Activated CD4-positive, alpha-beta memory T cell treated with anti-CD3 and anti-CD28 coated beads for 36 hours (primary cell): ENCODE measurements around the gene TDRD15. TPM values are rescaled to one million over a fixed set of nuclear protein-coding genes. Genes with fewer than 3 reads are reported as not detected.
"Not testable (repeated sequence)": the region's sequence is repeated elsewhere in the genome, so short reads cannot be mapped to it uniquely, and the experiment has no call there.

Experiments used
- CTCF ChIA-PET: fragments of 350-600 bp; sonication (Branson Sonifier 250); formaldehyde crosslinking; loops from one replicate; lab custom pipeline; 2021; ENCODE audit warnings: antibody characterized with exemption, inconsistent platforms; lab: Charles Lee
- POLR2A ChIA-PET: fragments of 350-600 bp; sonication (Branson Sonifier 250); formaldehyde crosslinking; loops from one replicate; lab custom pipeline; 2021; ENCODE audit warnings: antibody characterized with exemption; lab: Charles Lee
- DNase-seq: peaks from one replicate; pipeline ENCODE4 v3.0.0-alpha.2; 2020
- H3K27ac Mint-ChIP-seq: one replicate; pipeline ENCODE4 v1.8.0; 2021; ENCODE audit warnings: mixed read lengths
- H3K27me3 Mint-ChIP-seq: one replicate; pipeline ENCODE4 v1.8.0; 2021; ENCODE audit warnings: mixed read lengths
- H3K36me3 Mint-ChIP-seq: one replicate; pipeline ENCODE4 v1.8.0; 2021; ENCODE audit warnings: mixed read lengths
- H3K4me1 Mint-ChIP-seq: one replicate; pipeline ENCODE4 v1.8.0; 2021; ENCODE audit warnings: low read depth, mixed read lengths
- H3K4me3 Mint-ChIP-seq: one replicate; pipeline ENCODE4 v1.8.0; 2021; ENCODE audit warnings: mild to moderate bottlenecking, mixed read lengths
- H3K9me3 Mint-ChIP-seq: one replicate; pipeline ENCODE4 v1.8.0; 2021; ENCODE audit warnings: mixed read lengths
- intact Hi-C: fragments of 100-400 bp; cut with micrococcal nuclease; formaldehyde crosslinking; loops from one replicate; pipeline ENCODE4 v1.15.1; 2023
- total RNA-seq, 2 experiments: library from RNA; stranded (reverse); gene quantifications; one replicate each; pipeline ENCODE4 v1.2.3, GENCODE V29; 2021

Gene TDRD15
- total RNA-seq, 2 experiments from 2014 or later = 0.02 TPM; not detected in 1

DNA sequence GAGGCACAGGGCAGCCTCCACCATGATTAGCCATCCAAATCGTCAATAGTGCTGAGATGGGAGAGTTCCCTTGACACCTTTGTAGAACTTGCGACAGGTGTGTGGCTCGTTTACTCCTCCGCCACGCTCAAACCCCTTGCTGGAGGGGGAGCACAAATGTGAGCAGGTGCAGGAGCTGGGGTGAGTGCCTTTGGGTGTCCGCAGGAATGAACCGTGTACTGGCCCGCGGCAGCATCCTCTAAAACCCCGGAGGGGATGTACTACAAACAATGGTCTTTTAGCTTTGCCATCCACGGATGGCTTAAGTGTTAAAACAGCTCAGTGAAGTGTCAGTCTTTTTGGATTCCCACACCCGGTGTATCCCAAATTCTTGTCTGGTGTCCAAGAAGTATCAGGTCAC is 21.4 kb upstream of the TDRD15 start:
- Mint-ChIP-seq H3K27ac (no peak overlapping the region), H3K4me1 (no peaks in the 10 kb centered on the region), H3K27me3 (peaks cover 2% of the 10 kb centered on the region)

DNA sequence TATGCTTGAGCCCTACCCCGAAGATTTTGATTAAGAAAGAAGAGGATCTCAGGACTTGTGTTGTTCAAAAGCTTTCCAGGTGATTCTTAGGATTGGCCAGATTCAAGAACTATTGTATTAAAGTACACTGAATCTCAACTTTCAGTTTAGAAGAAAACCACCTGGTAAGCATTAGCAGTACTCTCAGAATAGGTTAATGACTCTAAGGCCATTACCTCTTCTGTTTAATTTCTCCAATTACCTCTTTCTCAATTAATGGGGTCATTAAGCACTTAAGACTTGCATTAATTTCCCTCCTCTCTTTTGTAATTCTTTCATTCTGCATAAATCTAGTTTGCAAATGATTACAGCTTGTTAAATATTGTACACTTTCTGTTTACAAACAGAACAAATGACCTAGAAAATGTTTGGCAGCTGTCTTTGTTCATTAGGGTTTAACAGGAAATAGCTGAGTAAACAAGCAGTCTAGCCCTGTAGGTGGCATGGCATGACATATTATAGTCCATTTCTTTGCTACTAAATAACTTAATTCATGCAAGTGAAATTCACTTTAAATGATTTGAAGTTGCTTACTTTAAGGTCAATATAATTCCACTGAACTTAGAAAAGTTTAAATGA is 20.4 kb upstream of the TDRD15 start:
- no peak for DNase-seq
- ChIA-PET POLR2A (no interaction called here), CTCF (no interaction called here)
- no peaks in the 10 kb centered on the region for H3K36me3 Mint-ChIP-seq
- H3K9me3 Mint-ChIP-seq = no peaks in the 10 kb centered on the region
- no peak overlapping the region for H3K27ac Mint-ChIP-seq
- H3K27me3 Mint-ChIP-seq = peaks cover 2% of the 10 kb centered on the region
- intact Hi-C loops = no loop called here
- no peaks in the 10 kb centered on the region for H3K4me1 Mint-ChIP-seq
- H3K4me3 Mint-ChIP-seq = no peak overlapping the region

More for the DNA sequence above, 21.4 kb upstream of the TDRD15 start:
- no peak for DNase-seq
- Mint-ChIP-seq H3K9me3 (no peaks in the 10 kb centered on the region), H3K4me3 (no peak overlapping the region), H3K36me3 (no peaks in the 10 kb centered on the region)
- ChIA-PET POLR2A (no interaction called here), CTCF (no interaction called here)
- intact Hi-C loops = no loop called here

DNA sequence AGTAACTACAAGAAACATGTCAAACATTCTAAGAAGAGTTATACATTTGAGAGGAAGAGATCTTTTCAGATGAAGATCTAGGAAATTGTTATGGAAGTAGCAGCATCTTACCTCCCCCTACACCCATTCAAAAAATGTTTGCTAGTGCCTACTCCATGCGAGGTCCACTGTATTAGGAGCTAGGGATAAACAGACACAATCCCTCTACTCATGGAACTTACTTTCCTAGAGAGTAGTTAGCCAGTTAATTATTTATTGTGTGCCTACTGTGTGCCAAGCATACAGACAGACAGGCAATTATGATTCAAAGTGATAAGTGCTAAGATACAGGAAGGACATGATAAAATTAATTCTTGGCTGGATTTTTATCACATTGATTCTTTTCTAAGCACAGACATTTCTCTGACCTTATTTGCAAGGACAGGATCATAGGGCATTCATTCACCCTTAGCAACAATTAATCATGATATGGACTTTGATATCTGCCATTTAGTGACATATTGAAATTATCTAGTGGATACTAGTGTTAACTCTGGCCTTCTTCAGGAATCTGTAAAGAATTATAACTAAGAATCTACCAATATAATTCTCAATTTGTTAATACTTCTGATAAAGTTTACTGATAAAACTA is 19.6 kb upstream of the TDRD15 start:
- intact Hi-C loops = no loop called here
- H3K4me1 Mint-ChIP-seq = no peaks in the 10 kb centered on the region
- H3K9me3 Mint-ChIP-seq = no peaks in the 10 kb centered on the region
- no peak for DNase-seq
- H3K27me3 Mint-ChIP-seq = peaks cover 2% of the 10 kb centered on the region
- no peaks in the 10 kb centered on the region for H3K36me3 Mint-ChIP-seq
- ChIA-PET CTCF (no interaction called here), POLR2A (no interaction called here)
- H3K27ac Mint-ChIP-seq = no peak overlapping the region
- H3K4me3 Mint-ChIP-seq = no peak overlapping the region

DNA sequence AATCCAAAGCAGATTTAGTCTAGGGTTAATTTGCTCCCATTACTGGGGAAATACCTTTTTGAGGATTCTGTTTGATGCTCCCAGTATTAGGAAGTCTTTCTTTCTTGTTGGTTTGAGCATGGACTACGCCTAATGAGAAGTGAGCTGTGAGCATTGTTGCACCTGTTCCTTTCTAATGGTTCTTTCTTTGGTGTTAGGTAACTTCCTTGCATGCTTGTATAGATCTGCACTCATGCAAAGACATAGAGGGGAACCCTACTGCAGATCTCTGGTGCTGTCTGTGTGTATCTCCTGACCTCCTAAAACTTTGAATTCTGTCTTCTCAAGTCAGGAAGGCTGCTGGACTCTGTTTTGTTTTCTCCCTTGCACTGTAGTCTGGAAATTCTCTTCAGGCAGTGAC is 12.8 kb upstream of the TDRD15 start:
- Mint-ChIP-seq H3K27me3 (peaks cover 6% of the 10 kb centered on the region), H3K9me3 (no peaks in the 10 kb centered on the region), H3K27ac (no peak overlapping the region), H3K4me1 (no peaks in the 10 kb centered on the region), H3K36me3 (no peaks in the 10 kb centered on the region), H3K4me3 (no peak overlapping the region)
- no peak for DNase-seq
- intact Hi-C loops = no loop called here
- ChIA-PET POLR2A (no interaction called here), CTCF (no interaction called here)

DNA sequence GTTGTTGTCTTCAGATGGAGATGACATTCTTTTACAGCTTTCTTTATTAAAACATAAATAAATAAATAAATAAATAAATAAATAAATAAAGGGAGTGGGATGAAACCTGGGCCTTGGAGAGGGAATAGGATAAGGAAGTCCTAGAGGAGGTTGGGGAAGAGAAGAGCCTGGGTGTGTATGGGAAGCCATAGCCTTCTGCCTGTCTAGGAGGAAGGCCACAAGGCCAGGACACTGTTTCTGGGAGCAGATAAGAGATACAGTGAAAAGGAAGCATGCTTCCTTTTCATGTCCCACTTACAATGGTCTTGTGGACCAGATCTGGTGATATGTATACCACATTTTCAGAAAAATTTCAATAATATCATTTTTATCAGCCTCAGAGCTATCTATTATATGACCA is 6.1 kb upstream of the TDRD15 start:
- ChIA-PET POLR2A (no interaction called here), CTCF (interaction anchor here (0.7 to 1.9 kb wide), 3 partner anchors 8 to 457 kb away, joined by 3 to 12 read pairs (median 4); partner anchors contain the start of gene APOB)
- Mint-ChIP-seq H3K27me3 (peaks cover 7% of the 10 kb centered on the region), H3K36me3 (no peaks in the 10 kb centered on the region), H3K4me3 (no peak overlapping the region), H3K9me3 (no peaks in the 10 kb centered on the region), H3K27ac (no peak overlapping the region), H3K4me1 (no peaks in the 10 kb centered on the region)
- DNase-seq = no peak
- intact Hi-C loops = loop anchor here (1.0 kb wide), 2 partner anchors 74 to 456 kb away; no protein-coding TSS in a partner anchor

DNA sequence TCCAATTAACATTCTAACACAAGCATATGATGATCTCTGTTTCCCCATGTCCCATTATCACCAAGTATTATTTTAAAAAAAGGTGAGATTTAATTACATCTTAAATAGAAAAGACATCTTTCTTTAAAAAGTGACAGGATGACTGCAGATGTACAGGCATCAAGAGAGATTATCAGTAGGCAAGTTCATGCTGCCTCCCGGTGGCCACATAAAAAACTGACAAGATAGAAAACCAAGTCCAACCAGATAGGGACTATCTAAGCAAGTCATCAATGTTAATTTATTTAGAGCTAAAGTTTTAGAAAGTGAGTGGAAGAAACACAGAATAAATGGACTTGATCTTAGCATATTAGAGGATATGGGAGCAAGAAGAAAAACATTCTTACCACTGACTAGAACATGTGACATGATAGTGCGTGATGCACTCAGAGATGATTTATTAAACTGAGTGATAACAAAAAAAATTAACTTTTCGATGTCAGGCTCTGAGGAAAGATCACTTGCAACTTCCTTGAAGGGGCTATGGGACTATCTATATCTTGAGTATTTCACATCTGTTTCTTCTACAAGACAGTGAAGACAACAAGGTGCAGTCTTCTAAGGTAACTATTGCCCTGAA is 5.4 kb upstream of the TDRD15 start:
- Mint-ChIP-seq H3K36me3 (no peaks in the 10 kb centered on the region), H3K4me3 (no peak overlapping the region), H3K27me3 (peaks cover 6% of the 10 kb centered on the region), H3K9me3 (no peaks in the 10 kb centered on the region), H3K4me1 (no peaks in the 10 kb centered on the region), H3K27ac (no peak overlapping the region)
- DNase-seq = peak; percentile 19
- POLR2A ChIA-PET = no interaction called here
- CTCF ChIA-PET = interaction anchor here (0.5 to 1.9 kb wide), 4 partner anchors 8 to 457 kb away, joined by 3 to 12 read pairs (median 4); partner anchors contain the start of gene APOB
- intact Hi-C loops = loop anchor here (1.0 kb wide), 2 partner anchors 75 to 457 kb away; no protein-coding TSS in a partner anchor

DNA sequence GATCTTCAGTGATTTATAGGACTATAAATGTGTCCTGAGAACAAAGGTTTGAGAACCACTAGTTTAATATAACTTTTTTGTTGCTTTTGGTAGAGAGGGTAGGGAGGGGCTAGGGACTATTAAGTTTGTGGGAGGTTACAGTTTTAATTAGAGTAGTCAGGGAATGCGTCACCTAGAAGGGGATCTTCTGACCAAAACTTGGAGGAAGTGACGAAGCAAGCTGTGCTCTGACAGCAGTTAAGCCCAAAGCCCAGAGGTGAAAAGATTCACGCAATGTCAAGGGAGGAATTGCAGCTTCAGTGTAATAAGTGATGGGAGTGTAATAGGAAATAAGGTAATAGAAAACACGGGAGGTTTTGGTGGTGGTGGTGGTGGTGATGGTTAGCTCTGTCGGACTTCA is 8.1 kb downstream of the TDRD15 start:
- DNase-seq = no peak
- Mint-ChIP-seq H3K27me3 (peaks cover 2% of the 10 kb centered on the region), H3K9me3 (no peaks in the 10 kb centered on the region), H3K4me1 (no peaks in the 10 kb centered on the region), H3K4me3 (no peak overlapping the region), H3K27ac (no peak overlapping the region), H3K36me3 (no peaks in the 10 kb centered on the region)
- intact Hi-C loops = no loop called here
- CTCF ChIA-PET = no interaction called here
- POLR2A ChIA-PET = no interaction called here

DNA sequence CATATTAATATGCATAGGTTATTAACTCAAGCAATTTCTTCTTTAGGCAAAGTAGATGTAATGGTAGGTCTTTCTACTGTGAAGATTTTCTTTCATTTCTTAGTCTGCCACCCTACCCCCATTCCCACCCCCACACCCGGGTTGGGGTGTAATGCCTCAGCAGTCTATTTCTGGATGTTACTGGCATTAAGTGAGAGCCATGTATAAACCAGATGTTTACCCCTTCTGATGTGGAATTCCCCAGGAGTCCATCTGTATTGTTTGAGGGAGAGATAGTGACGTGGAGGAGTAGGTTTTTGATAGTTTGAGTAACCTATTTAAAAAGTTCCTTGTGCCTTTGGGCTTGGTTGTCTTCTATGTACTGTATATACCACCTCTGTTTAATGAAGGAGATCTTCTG is 11.8 kb downstream of the TDRD15 start:
- DNase-seq = no peak
- ChIA-PET CTCF (no interaction called here), POLR2A (no interaction called here)
- no peaks in the 10 kb centered on the region for H3K9me3 Mint-ChIP-seq
- H3K27me3 Mint-ChIP-seq = peaks cover 4% of the 10 kb centered on the region
- H3K4me3 Mint-ChIP-seq = no peak overlapping the region
- no peaks in the 10 kb centered on the region for H3K36me3 Mint-ChIP-seq
- H3K4me1 Mint-ChIP-seq = no peaks in the 10 kb centered on the region
- no peak overlapping the region for H3K27ac Mint-ChIP-seq
- intact Hi-C loops = no loop called here

DNA sequence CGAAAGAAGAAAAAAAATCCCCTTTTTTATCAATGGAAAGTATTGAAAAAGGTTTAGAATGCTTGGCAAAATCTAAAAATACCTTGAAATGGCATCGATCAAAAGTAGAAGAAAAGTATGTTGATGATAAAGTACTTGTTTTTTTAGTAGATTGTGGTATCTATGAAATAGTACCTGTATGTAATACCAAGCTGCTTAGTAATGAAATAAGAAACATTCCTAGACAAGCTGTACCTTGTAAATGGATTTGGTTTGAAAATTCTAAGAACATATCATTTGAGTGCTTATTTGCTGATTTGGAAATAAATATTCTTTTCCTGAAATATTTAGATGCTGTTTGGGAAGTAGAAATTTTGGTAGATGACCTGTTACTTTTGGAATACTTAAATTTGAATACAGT is 18.4 kb downstream of the TDRD15 start:
- no peaks in the 10 kb centered on the region for H3K36me3 Mint-ChIP-seq
- intact Hi-C loops = no loop called here
- no peak overlapping the region for H3K27ac Mint-ChIP-seq
- peaks cover 2% of the 10 kb centered on the region for H3K27me3 Mint-ChIP-seq
- CTCF ChIA-PET = no interaction called here
- no peaks in the 10 kb centered on the region for H3K9me3 Mint-ChIP-seq
- no peaks in the 10 kb centered on the region for H3K4me1 Mint-ChIP-seq
- H3K4me3 Mint-ChIP-seq = no peak overlapping the region
- POLR2A ChIA-PET = no interaction called here
- no peak for DNase-seq

DNA sequence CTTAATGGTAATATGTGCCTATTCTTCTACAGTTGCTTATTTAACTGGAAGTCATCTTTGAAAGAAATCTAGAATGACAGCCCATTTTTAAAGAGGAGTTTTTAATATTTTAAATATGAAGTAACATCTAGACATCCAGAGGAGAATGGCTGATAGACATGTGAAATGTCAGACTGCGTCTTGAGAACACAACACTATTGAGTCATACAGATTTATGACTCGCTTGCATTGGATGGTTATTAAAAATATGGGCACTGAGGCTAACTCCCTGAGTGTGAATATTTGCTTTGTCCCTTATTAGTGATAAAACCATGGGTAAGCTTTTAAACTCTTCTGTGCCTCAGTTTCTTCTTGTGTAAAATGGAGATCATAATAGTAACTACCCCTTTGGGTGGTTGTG is 22.9 kb downstream of the TDRD15 start:
- POLR2A ChIA-PET = no interaction called here
- H3K36me3 Mint-ChIP-seq = no peaks in the 10 kb centered on the region
- CTCF ChIA-PET = no interaction called here
- H3K4me1 Mint-ChIP-seq = no peaks in the 10 kb centered on the region
- intact Hi-C loops = no loop called here
- no peak overlapping the region for H3K4me3 Mint-ChIP-seq
- no peaks in the 10 kb centered on the region for H3K27me3 Mint-ChIP-seq
- DNase-seq = no peak
- H3K27ac Mint-ChIP-seq = no peak overlapping the region
- H3K9me3 Mint-ChIP-seq = no peaks in the 10 kb centered on the region

DNA sequence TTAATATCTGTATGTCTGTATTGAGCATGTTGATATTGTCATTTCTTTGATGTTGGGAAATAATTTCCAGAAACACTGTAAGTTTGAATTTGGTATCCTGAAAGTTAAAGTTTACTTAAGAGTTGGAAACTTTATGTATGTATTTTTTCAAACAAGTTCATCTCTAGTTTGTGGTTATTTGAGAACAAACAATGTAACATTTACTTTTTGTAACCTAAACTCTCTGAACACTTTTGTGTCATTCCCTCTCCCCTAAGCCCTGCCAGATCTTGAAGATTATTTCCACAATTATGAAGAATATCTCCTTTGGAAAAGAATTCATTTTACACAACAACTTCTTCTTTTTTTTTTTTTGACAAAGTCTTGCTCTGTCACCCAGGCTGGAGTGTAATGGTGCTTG is 24.9 kb downstream of the TDRD15 start:
- Mint-ChIP-seq H3K27me3 (no peaks in the 10 kb centered on the region), H3K36me3 (no peaks in the 10 kb centered on the region), H3K4me1 (no peaks in the 10 kb centered on the region), H3K9me3 (no peaks in the 10 kb centered on the region), H3K4me3 (no peak overlapping the region), H3K27ac (no peak overlapping the region)
- intact Hi-C loops = no loop called here
- ChIA-PET POLR2A (no interaction called here), CTCF (no interaction called here)
- DNase-seq = no peak

DNA sequence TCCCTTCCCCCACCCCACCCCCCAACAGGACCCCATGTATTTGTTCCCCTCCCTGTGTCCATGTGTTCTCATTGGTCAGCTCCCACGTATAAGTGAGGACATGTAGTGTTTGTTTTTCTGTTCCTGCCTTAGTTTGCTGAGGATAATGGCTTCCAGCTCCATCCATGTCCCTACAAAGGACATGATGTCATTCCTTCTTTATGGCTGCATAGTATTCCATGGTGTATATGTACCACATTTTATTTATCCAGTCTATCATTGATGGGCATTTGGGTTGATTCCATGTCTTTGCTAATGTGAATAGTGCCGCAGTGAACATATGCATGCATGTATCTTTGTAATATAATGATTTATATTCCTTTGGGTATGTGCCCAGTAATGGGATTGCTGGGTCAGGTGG is 27.5 kb downstream of the TDRD15 start:
- POLR2A ChIA-PET, H3K4me1 Mint-ChIP-seq, H3K27ac Mint-ChIP-seq, H3K4me3 Mint-ChIP-seq, DNase-seq, intact Hi-C loops, CTCF ChIA-PET, H3K9me3 Mint-ChIP-seq, H3K27me3 Mint-ChIP-seq, H3K36me3 Mint-ChIP-seq: not testable (repeated sequence)
